Endodermal cell (in vitro differentiated cells): ENCODE data around the gene CD81. TPM values are rescaled to one million over a fixed set of nuclear protein-coding genes. Genes with fewer than 3 reads are reported as not detected.

Source experiments
- DNase-seq: peaks from one replicate; pipeline ENCODE4 v3.0.0-alpha.2; 2017
- H3K27ac ChIP-seq: 2 replicates; pipeline ENCODE4 v1.5.1; 2013; ENCODE audit warnings: mild to moderate bottlenecking, low read depth, low read length, moderate library complexity
- H3K27me3 ChIP-seq: 2 replicates; pipeline ENCODE4 v1.6.1; 2013; ENCODE audit warnings: mild to moderate bottlenecking, low read length, moderate library complexity; ENCODE audit not compliant: insufficient read depth, control insufficient read depth, poor library complexity, severe bottlenecking
- H3K36me3 ChIP-seq: 2 replicates; pipeline ENCODE4 v1.7.0; 2013; ENCODE audit warnings: mild to moderate bottlenecking, low read length, moderate library complexity; ENCODE audit not compliant: control insufficient read depth, insufficient read depth
- H3K4me1 ChIP-seq: one replicate; pipeline ENCODE4 v1.7.0; 2013; ENCODE audit warnings: low read length; ENCODE audit not compliant: control insufficient read depth, insufficient read depth
- H3K4me3 ChIP-seq: 2 replicates; pipeline ENCODE4 v1.5.1; 2013; ENCODE audit warnings: mild to moderate bottlenecking, low read length, moderate library complexity
- H3K9ac ChIP-seq: 2 replicates; pipeline ENCODE4 v1.6.1; 2013; ENCODE audit warnings: mild to moderate bottlenecking, low read length, moderate library complexity; ENCODE audit not compliant: poor library complexity, severe bottlenecking; ENCODE audit errors: extremely low read depth
- H3K9me3 ChIP-seq: 2 replicates; pipeline ENCODE4 v1.6.1; 2013; ENCODE audit warnings: mild to moderate bottlenecking, low read length, moderate library complexity; ENCODE audit not compliant: control insufficient read depth
- H3K27ac Mint-ChIP-seq: 2 replicates; pipeline ENCODE4 v1.8.0; 2020; ENCODE audit warnings: mixed read lengths
- H3K27me3 Mint-ChIP-seq: 2 replicates; pipeline ENCODE4 v1.8.0; 2021; ENCODE audit warnings: mild to moderate bottlenecking, mixed read lengths; ENCODE audit not compliant: insufficient read depth
- H3K36me3 Mint-ChIP-seq: 2 replicates; pipeline ENCODE4 v1.8.0; 2020; ENCODE audit warnings: low read depth, mixed read lengths
- H3K4me1 Mint-ChIP-seq: 2 replicates; pipeline ENCODE4 v1.8.0; 2020; ENCODE audit warnings: mixed read lengths
- H3K4me3 Mint-ChIP-seq: 2 replicates; pipeline ENCODE4 v1.8.0; 2020; ENCODE audit warnings: mild to moderate bottlenecking, moderate library complexity, mixed read lengths
- H3K9me3 Mint-ChIP-seq: 2 replicates; pipeline ENCODE4 v1.8.0; 2020; ENCODE audit warnings: mild to moderate bottlenecking, mixed read lengths
- CTCF ChIP-seq: fragments of 200-600 bp; sonication (generic); conservative IDR thresholded peaks from 2 replicates; pipeline ENCODE4 v1.5.0; 2021; ENCODE audit warnings: antibody characterized with exemption, mild to moderate bottlenecking
- WGBS, 2 experiments: methylation state at CpG; one replicate each; pipeline versions ENCODE4 v1.1.5 to v1.1.7; 2013; ENCODE audit warnings: missing lambda C conversion rate in 2 of 2, mixed read lengths in 1 of 2; ENCODE audit not compliant: insufficient coverage in 1 of 2, insufficient read length in 1 of 2; 5-methylcytosine and 5-hydroxymethylcytosine counted together
- total RNA-seq, 2 donors: library from RNA; stranded (reverse); fragmentation: NEBNext Ultra II Directional in 1 of 2; extraction: Animal tissue kit (Norgen Biotek cat#: 25700) in 1 of 2; gene quantifications; 2 replicates in 1 of 2; 3 replicates in 1 of 2; pipeline ENCODE4 v1.2.1, GENCODE V29; 2021

The CD81 gene
- total RNA-seq, 2 donors from 2014 or later: 275 to 331 TPM

- Histone ChIP-seq H3K9ac (no peak overlapping the region), H3K4me3 (no peak overlapping the region)
- H3K4me3 Mint-ChIP-seq: no peak overlapping the region
These were observed 17.7 kb downstream of the CD81 start for GRCh38 chr11:2394818-2395105.

GRCh38 chr11:2395211-2395730 lies 18.2 kb downstream of the CD81 start:
- H3K27me3 ChIP-seq: no peaks in the 10 kb centered on the region
- TF ChIP-seq CTCF: no peak
- Mint-ChIP-seq H3K9me3 (no peaks in the 10 kb centered on the region), H3K36me3 (peaks cover 19% of the 10 kb centered on the region), H3K4me1 (no peaks in the 10 kb centered on the region), H3K27me3 (no peaks in the 10 kb centered on the region), H3K4me3 (no peak overlapping the region), H3K27ac (no peak overlapping the region)
- no peak overlapping the region for H3K9ac ChIP-seq
- 96 to 98% methylated on average over 22 to 26 of the region's 26 CpGs for WGBS, 2 experiments
- no peak for DNase-seq
- H3K4me1 ChIP-seq: no peaks in the 10 kb centered on the region
- H3K4me3 ChIP-seq: no peak overlapping the region
- H3K9me3 ChIP-seq: no peaks in the 10 kb centered on the region
- no peak overlapping the region for H3K27ac ChIP-seq
- H3K36me3 ChIP-seq: peaks cover 25% of the 10 kb centered on the region

More at GRCh38 chr11:2394818-2395105, 17.7 kb downstream of the CD81 start:
- no peaks in the 10 kb centered on the region for H3K27me3 Mint-ChIP-seq
- H3K4me1 Mint-ChIP-seq: no peaks in the 10 kb centered on the region
- peaks cover 22% of the 10 kb centered on the region for H3K36me3 Mint-ChIP-seq
- no peak for TF ChIP-seq CTCF
- Histone ChIP-seq H3K27me3 (no peaks in the 10 kb centered on the region), H3K4me1 (no peaks in the 10 kb centered on the region), H3K36me3 (peaks cover 25% of the 10 kb centered on the region), H3K27ac (no peak overlapping the region), H3K9me3 (no peaks in the 10 kb centered on the region)
- 84% methylated on average over 4 to 8 of the region's 8 CpGs for WGBS, 2 experiments
- no peaks in the 10 kb centered on the region for H3K9me3 Mint-ChIP-seq
- no peak for DNase-seq
- H3K27ac Mint-ChIP-seq: no peak overlapping the region

GRCh38 chr11:2395856-2396255 lies 18.7 kb downstream of the CD81 start:
- H3K4me1 Mint-ChIP-seq: no peaks in the 10 kb centered on the region
- no peaks in the 10 kb centered on the region for H3K27me3 ChIP-seq
- no peaks in the 10 kb centered on the region for H3K4me1 ChIP-seq
- H3K9me3 ChIP-seq: no peaks in the 10 kb centered on the region
- no peak overlapping the region for H3K27ac ChIP-seq
- 98 to 100% methylated on average over 3 to 17 of the region's 17 CpGs for WGBS, 2 experiments
- peaks cover 25% of the 10 kb centered on the region for H3K36me3 ChIP-seq
- no peak overlapping the region for H3K9ac ChIP-seq
- no peak for DNase-seq
- H3K36me3 Mint-ChIP-seq: peaks cover 15% of the 10 kb centered on the region
- H3K9me3 Mint-ChIP-seq: no peaks in the 10 kb centered on the region
- no peak overlapping the region for H3K4me3 Mint-ChIP-seq
- no peak overlapping the region for H3K27ac Mint-ChIP-seq
- no peak for TF ChIP-seq CTCF
- no peak overlapping the region for H3K4me3 ChIP-seq
- no peaks in the 10 kb centered on the region for H3K27me3 Mint-ChIP-seq
